PC-3 (cell line): ENCODE measurements around the gene NANS. TPM values are rescaled to one million over a fixed set of nuclear protein-coding genes. Genes with fewer than 3 reads are reported as not detected.

Source experiments
- ATAC-seq: fragments of 200-7000 bp; cut with Tn5 transposase; 2 replicates; pipeline ENCODE4 v1.9.1; 2020; ENCODE audit warnings: mild to moderate bottlenecking, moderate library complexity
- BruUV-seq: library from RNA; stranded (reverse); fragments of 400-500 nt; replicated peaks from 2 replicates; lab custom pipeline; 2021; lab: Mats Ljungman, UMichigan
- CTCF ChIA-PET: fragments of 300-600 bp; sonication (Branson Sonifier 250); formaldehyde crosslinking; loops from one replicate; lab custom pipeline; 2022; ENCODE audit warnings: antibody characterized with exemption; lab: Charles Lee
- POLR2A ChIA-PET: fragments of 300-600 bp; sonication (Branson Sonifier 250); formaldehyde crosslinking; loops from one replicate; lab custom pipeline; 2022; ENCODE audit warnings: antibody characterized with exemption; ENCODE audit not compliant: unreplicated experiment; lab: Charles Lee
- DNase-seq: peaks from one replicate; pipeline ENCODE4 v3.0.0-alpha.2; 2015
- H2AFZ ChIP-seq: fragments of 300-600 bp; sonication (generic); 2 replicates; pipeline ENCODE4 v1.6.0; 2016; ENCODE audit warnings: antibody characterized with exemption, low read length
- H3F3A ChIP-seq: fragments of 300-600 bp; sonication (generic); one replicate; pipeline ENCODE4 v1.6.0; 2017; ENCODE audit warnings: antibody characterized with exemption, low read length, control low read depth, mild to moderate bottlenecking; ENCODE audit not compliant: unreplicated experiment
- H3K27ac ChIP-seq: fragments of 300-600 bp; sonication (generic); 2 replicates; pipeline ENCODE4 v1.5.1; 2016; ENCODE audit warnings: mild to moderate bottlenecking, low read length
- H3K27me3 ChIP-seq: fragments of 300-600 bp; sonication (generic); 2 replicates; pipeline ENCODE4 v1.6.1; 2016; ENCODE audit warnings: low read length, mixed read lengths
- H3K36me3 ChIP-seq: fragments of 300-600 bp; sonication (generic); 2 replicates; pipeline ENCODE4 v1.6.1; 2016; ENCODE audit warnings: low read depth, mixed run types, low read length, mixed read lengths
- H3K4me1 ChIP-seq: fragments of 300-600 bp; sonication (generic); 2 replicates; pipeline ENCODE4 v1.5.1; 2016; ENCODE audit warnings: low read length; ENCODE audit not compliant: insufficient read depth
- H3K4me2 ChIP-seq: fragments of 300-600 bp; sonication (generic); 2 replicates; pipeline ENCODE4 v1.6.0; 2016; ENCODE audit warnings: low read length
- H3K4me3 ChIP-seq: fragments of 300-600 bp; sonication (generic); 2 replicates; pipeline ENCODE4 v1.5.1; 2016; ENCODE audit warnings: mild to moderate bottlenecking, low read length, mixed read lengths
- H3K79me2 ChIP-seq: fragments of 300-600 bp; sonication (generic); 2 replicates; pipeline ENCODE4 v1.6.1; 2017; ENCODE audit warnings: low read length, mixed read lengths
- H3K9ac ChIP-seq: fragments of 300-600 bp; sonication (generic); 2 replicates; pipeline ENCODE4 v1.6.0; 2016; ENCODE audit warnings: mild to moderate bottlenecking, low read length
- H3K9me2 ChIP-seq: fragments of 300-600 bp; sonication (generic); replicated peaks from 2 replicates; pipeline ENCODE4 v1.6.1; 2016; ENCODE audit warnings: mixed run types, low read length, mixed read lengths
- H3K9me3 ChIP-seq: fragments of 300-600 bp; sonication (generic); 2 replicates; pipeline ENCODE4 v1.6.1; 2016; ENCODE audit warnings: low read length, mixed read lengths
- H4K20me1 ChIP-seq: fragments of 300-600 bp; sonication (generic); 2 replicates; pipeline ENCODE4 v1.6.1; 2016; ENCODE audit warnings: low read length, mixed read lengths
- EZH2 ChIP-seq: fragments of 300-600 bp; sonication (generic); IDR thresholded peaks from one replicate; pipeline ENCODE4 v1.6.1; 2017; ENCODE audit warnings: antibody characterized with exemption, mild to moderate bottlenecking, low read length; ENCODE audit not compliant: unreplicated experiment
- EZH2phosphoT487 ChIP-seq: fragments of 300-600 bp; sonication (generic); IDR thresholded peaks from 2 replicates; pipeline ENCODE4 v1.6.1; 2018; ENCODE audit warnings: mild to moderate bottlenecking, antibody characterized with exemption, low read length, borderline replicate concordance
- intact Hi-C: fragments of 100-400 bp; cut with micrococcal nuclease; formaldehyde crosslinking; loops from 2 replicates; pipeline ENCODE4 v1.9.0; 2023
- total RNA-seq: library from RNA; depleted of rRNA; stranded (reverse); fragments of >200 nt; gene quantifications from 2 replicates; pipeline ENCODE4 v1.2.3, GENCODE V29; 2014
- TF ChIP-seq, protein P1 (sequence below): fragments of 300-600 bp; sonication (generic); conservative IDR thresholded peaks from 2 replicates; pipeline ENCODE4 v1.5.1; 2017; ENCODE audit warnings: antibody characterized with exemption, low read depth, mild to moderate bottlenecking, low read length

NANS gene
- total RNA-seq, 1 experiment from 2014 or later, result 93.0 TPM

DNA sequence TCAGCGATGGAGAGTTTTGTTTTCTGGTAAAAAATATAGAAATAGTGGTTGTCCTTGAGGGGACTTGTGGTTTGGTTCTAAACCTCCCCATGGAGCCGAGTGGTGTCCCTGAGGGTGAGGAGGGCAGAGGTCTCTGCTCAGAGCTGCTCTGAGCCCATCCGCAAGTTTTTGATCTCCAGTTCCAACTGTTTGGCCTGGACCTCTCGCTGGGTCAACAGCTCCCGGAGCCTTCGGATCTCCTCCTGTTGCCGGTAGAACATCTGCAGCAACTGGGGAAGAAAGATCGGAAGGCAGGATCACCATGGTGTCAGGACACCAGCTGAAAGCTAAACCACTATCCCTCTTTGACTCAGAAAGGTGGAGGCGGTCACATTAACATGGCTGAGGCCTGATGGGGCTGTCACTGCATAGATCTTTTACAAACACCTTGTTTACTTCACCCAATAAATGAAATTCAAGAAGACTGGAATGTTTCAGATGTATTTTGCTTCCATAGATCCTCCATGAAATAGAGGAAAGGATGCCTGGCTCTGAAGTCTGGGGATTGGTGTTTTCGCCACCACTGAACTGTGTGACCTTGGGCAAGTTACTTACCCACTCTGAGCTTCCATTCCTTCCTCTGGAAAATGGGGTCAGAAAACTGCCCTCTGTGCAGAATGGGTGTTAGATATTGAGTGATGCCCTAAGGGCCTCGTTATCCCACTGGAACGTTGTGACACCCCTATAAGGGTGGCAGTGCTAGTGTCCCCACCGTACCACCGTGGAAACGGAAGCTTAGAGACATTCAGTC, 68.3 kb downstream of the NANS start:
- Histone ChIP-seq H3K36me3 (no peaks in the 10 kb centered on the region), H3K4me3 (no peak overlapping the region), H3K9ac (no peak overlapping the region), H4K20me1 (no peaks in the 10 kb centered on the region), H3K27ac (no peak overlapping the region), H2AFZ (no peak overlapping the region), H3K9me3 (no peaks in the 10 kb centered on the region), H3K4me1 (peaks cover 7% of the 10 kb centered on the region), H3F3A (no peaks in the 10 kb centered on the region), H3K27me3 (no peaks in the 10 kb centered on the region), H3K9me2 (no peaks in the 10 kb centered on the region), H3K79me2 (no peaks in the 10 kb centered on the region), H3K4me2 (no peak overlapping the region)
- ChIA-PET POLR2A (no interaction called here), CTCF (no interaction called here)
- intact Hi-C loops, result loop anchor here (5.0 kb wide), 1 partner anchor 32 kb away; no protein-coding TSS in a partner anchor
- TF ChIP-seq, protein P1, sequence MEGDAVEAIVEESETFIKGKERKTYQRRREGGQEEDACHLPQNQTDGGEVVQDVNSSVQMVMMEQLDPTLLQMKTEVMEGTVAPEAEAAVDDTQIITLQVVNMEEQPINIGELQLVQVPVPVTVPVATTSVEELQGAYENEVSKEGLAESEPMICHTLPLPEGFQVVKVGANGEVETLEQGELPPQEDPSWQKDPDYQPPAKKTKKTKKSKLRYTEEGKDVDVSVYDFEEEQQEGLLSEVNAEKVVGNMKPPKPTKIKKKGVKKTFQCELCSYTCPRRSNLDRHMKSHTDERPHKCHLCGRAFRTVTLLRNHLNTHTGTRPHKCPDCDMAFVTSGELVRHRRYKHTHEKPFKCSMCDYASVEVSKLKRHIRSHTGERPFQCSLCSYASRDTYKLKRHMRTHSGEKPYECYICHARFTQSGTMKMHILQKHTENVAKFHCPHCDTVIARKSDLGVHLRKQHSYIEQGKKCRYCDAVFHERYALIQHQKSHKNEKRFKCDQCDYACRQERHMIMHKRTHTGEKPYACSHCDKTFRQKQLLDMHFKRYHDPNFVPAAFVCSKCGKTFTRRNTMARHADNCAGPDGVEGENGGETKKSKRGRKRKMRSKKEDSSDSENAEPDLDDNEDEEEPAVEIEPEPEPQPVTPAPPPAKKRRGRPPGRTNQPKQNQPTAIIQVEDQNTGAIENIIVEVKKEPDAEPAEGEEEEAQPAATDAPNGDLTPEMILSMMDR, result no peak
- TF ChIP-seq EZH2phosphoT487 (no peak), EZH2 (no peak)
- ATAC-seq (no peak), DNase-seq (no peak)
- BruUV-seq, result no TSS peak

DNA sequence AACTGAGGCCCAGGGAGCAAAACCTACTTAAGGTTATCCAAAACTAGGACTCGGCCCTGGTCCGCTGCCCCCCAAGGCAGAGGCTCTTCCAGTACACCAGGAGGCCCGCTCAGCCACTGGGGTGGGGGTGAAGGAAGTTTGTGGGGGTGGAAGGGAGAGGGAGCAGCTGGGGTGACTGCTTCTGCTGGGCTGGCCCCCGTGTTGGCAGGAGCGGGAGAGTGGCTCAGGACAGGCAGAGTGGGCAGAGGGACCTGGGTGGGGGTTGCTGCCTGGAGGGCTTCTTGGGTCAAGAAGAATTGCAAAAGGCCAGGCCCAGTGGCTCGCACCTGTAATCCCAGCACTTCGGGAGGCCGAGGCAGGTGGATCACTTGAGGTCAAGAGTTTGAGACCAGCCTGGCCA, 70.7 kb downstream of the NANS start:
- Histone ChIP-seq H3K36me3 (no peaks in the 10 kb centered on the region), H3K4me3 (no peak overlapping the region), H3K4me2 (no peak overlapping the region), H3K4me1 (no peaks in the 10 kb centered on the region), H4K20me1 (no peaks in the 10 kb centered on the region), H3K9ac (no peak overlapping the region), H3K9me2 (no peaks in the 10 kb centered on the region), H3K27ac (no peak overlapping the region), H3K27me3 (no peaks in the 10 kb centered on the region), H2AFZ (no peak overlapping the region), H3F3A (no peaks in the 10 kb centered on the region), H3K79me2 (no peaks in the 10 kb centered on the region), H3K9me3 (no peaks in the 10 kb centered on the region)
- ChIA-PET CTCF (no interaction called here), POLR2A (no interaction called here)
- ATAC-seq (no peak), DNase-seq (no peak)
- TF ChIP-seq, protein P1, result no peak
- no peak for TF ChIP-seq EZH2phosphoT487
- TF ChIP-seq EZH2, result no peak
- no TSS peak for BruUV-seq
- intact Hi-C loops, result no loop called here

DNA sequence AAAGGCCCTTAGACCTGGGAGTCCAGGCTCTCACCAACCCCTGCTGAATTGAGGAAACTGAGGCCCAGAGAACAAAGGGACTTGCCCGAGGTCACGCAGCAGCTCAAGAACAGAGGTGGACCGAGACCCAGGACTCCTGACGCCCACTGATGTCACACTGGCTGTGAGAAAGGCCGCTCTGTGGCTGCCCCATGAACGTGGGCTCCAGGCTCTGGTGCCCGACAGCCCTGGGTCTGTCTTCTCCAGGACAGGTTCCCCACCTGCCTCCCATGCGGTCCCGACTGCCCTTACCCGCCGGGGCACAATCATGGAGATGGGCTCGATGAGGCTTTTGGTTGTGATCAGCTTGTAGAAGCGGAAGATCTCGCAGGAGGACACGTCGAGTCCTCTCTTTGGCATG, 71.8 kb downstream of the NANS start:
- intact Hi-C loops, result no loop called here
- no TSS peak for BruUV-seq
- no peak overlapping the region for H2AFZ ChIP-seq
- no peaks in the 10 kb centered on the region for H3F3A ChIP-seq
- H3K4me1 ChIP-seq, result no peaks in the 10 kb centered on the region
- no peaks in the 10 kb centered on the region for H3K79me2 ChIP-seq
- H3K36me3 ChIP-seq, result no peaks in the 10 kb centered on the region
- H3K27ac ChIP-seq, result no peak overlapping the region
- ChIA-PET CTCF (no interaction called here), POLR2A (no interaction called here)
- no peaks in the 10 kb centered on the region for H3K27me3 ChIP-seq
- no peak for DNase-seq
- TF ChIP-seq EZH2, result no peak
- no peaks in the 10 kb centered on the region for H4K20me1 ChIP-seq
- H3K9ac ChIP-seq, result no peak overlapping the region
- no peak for ATAC-seq
- H3K4me2 ChIP-seq, result no peak overlapping the region
- H3K9me2 ChIP-seq, result no peaks in the 10 kb centered on the region
- H3K4me3 ChIP-seq, result no peak overlapping the region
- no peaks in the 10 kb centered on the region for H3K9me3 ChIP-seq
